Neural progenitor cell (in vitro differentiated cells): ENCODE data around the gene WWC1. TPM values are rescaled to one million over a fixed set of nuclear protein-coding genes. Genes with fewer than 3 reads are reported as not detected.

Source experiments
- DNase-seq: peaks from one replicate; pipeline ENCODE4 v3.0.0-alpha.2; 2016; ENCODE audit warnings: low spot score
- H2AFZ ChIP-seq: fragments of 200-600 bp; sonication (generic); replicated peaks from 2 replicates; pipeline ENCODE4 v1.6.1; 2016; ENCODE audit warnings: antibody characterized with exemption
- H3F3A ChIP-seq: fragments of 200-600 bp; sonication (generic); 2 replicates; pipeline ENCODE4 v1.6.1; 2016; ENCODE audit warnings: antibody characterized with exemption, low read depth
- H3K27ac ChIP-seq: fragments of 200-600 bp; sonication (generic); 2 replicates; pipeline ENCODE4 v1.5.1; 2016; ENCODE audit warnings: mild to moderate bottlenecking
- H3K27me3 ChIP-seq: fragments of 200-600 bp; sonication (generic); 2 replicates; pipeline ENCODE4 v1.6.1; 2016; ENCODE audit warnings: mild to moderate bottlenecking, moderate library complexity
- H3K36me3 ChIP-seq: fragments of 200-600 bp; sonication (generic); 2 replicates; pipeline ENCODE4 v1.5.1; 2016
- H3K4me1 ChIP-seq: fragments of 200-600 bp; sonication (generic); 2 replicates; pipeline ENCODE4 v1.6.1; 2016; ENCODE audit warnings: mixed run types
- H3K4me2 ChIP-seq: fragments of 200-600 bp; sonication (generic); 2 replicates; pipeline ENCODE4 v1.6.1; 2016
- H3K4me3 ChIP-seq: fragments of 200-600 bp; sonication (generic); 2 replicates; pipeline ENCODE4 v1.5.1; 2016
- H3K79me2 ChIP-seq: fragments of 200-600 bp; sonication (generic); 2 replicates; pipeline ENCODE4 v1.6.1; 2016; ENCODE audit warnings: low read depth
- H3K9ac ChIP-seq: fragments of 200-600 bp; sonication (generic); 2 replicates; pipeline ENCODE4 v1.6.1; 2016
- H3K9me3 ChIP-seq: fragments of 200-600 bp; sonication (generic); 2 replicates; pipeline ENCODE4 v1.5.1; 2016; ENCODE audit warnings: low read depth
- H4K20me1 ChIP-seq: fragments of 200-600 bp; sonication (generic); 2 replicates; pipeline ENCODE4 v1.6.1; 2016; ENCODE audit warnings: low read depth
- H3K27ac Mint-ChIP-seq: 3 replicates; pipeline ENCODE4 v1.8.0; 2021; ENCODE audit warnings: mixed read lengths
- H3K27me3 Mint-ChIP-seq: 2 replicates; pipeline ENCODE4 v1.8.0; 2022; ENCODE audit warnings: low read depth, mild to moderate bottlenecking, inconsistent platforms, moderate library complexity, mixed read lengths; ENCODE audit not compliant: insufficient read depth
- H3K36me3 Mint-ChIP-seq: 3 replicates; pipeline ENCODE4 v1.8.0; 2021; ENCODE audit warnings: mixed read lengths
- H3K4me1 Mint-ChIP-seq: 3 replicates; pipeline ENCODE4 v1.8.0; 2021; ENCODE audit warnings: mixed read lengths
- H3K4me3 Mint-ChIP-seq: 3 replicates; pipeline ENCODE4 v1.8.0; 2021; ENCODE audit warnings: mild to moderate bottlenecking, moderate library complexity, mixed read lengths
- H3K9me3 Mint-ChIP-seq: 3 replicates; pipeline ENCODE4 v1.8.0; 2020; ENCODE audit warnings: mixed read lengths
- EZH2 ChIP-seq: fragments of 200-600 bp; sonication (generic); IDR thresholded peaks from 2 replicates; pipeline ENCODE4 v1.6.1; 2017; ENCODE audit warnings: antibody characterized with exemption, mild to moderate bottlenecking, moderate library complexity
- EZH2phosphoT487 ChIP-seq: fragments of 200-600 bp; sonication (generic); IDR thresholded peaks from 2 replicates; pipeline ENCODE4 v1.6.1; 2017; ENCODE audit warnings: antibody characterized with exemption
- total RNA-seq: library from RNA; depleted of rRNA; stranded (reverse); fragments of >200 nt; gene quantifications from 2 replicates; pipeline ENCODE4 v1.2.3, GENCODE V29; 2015; ENCODE audit warnings: low replicate concordance
- TF ChIP-seq, protein P1 (sequence below): fragments of 200-600 bp; sonication (generic); IDR thresholded peaks from 2 replicates; pipeline ENCODE4 v1.5.1; 2017; ENCODE audit warnings: antibody characterized with exemption, mild to moderate bottlenecking

Gene WWC1
- total RNA-seq, 1 donor from 2014 or later, result 6.7 TPM

- Mint-ChIP-seq H3K27ac (no peak overlapping the region), H3K9me3 (no peaks in the 10 kb centered on the region), H3K36me3 (peaks cover 10% of the 10 kb centered on the region), H3K4me3 (no peak overlapping the region), H3K27me3 (peaks cover 8% of the 10 kb centered on the region), H3K4me1 (peaks cover 16% of the 10 kb centered on the region)
- no peak for DNase-seq
- Histone ChIP-seq H3K36me3 (no peaks in the 10 kb centered on the region), H3K79me2 (no peaks in the 10 kb centered on the region), H3K27me3 (no peaks in the 10 kb centered on the region), H4K20me1 (no peaks in the 10 kb centered on the region), H2AFZ (no peak overlapping the region), H3K4me2 (no peak overlapping the region), H3K9ac (no peak overlapping the region), H3K4me1 (no peaks in the 10 kb centered on the region), H3F3A (no peaks in the 10 kb centered on the region), H3K4me3 (no peak overlapping the region), H3K9me3 (no peaks in the 10 kb centered on the region), H3K27ac (no peak overlapping the region)
- TF ChIP-seq, protein P1, sequence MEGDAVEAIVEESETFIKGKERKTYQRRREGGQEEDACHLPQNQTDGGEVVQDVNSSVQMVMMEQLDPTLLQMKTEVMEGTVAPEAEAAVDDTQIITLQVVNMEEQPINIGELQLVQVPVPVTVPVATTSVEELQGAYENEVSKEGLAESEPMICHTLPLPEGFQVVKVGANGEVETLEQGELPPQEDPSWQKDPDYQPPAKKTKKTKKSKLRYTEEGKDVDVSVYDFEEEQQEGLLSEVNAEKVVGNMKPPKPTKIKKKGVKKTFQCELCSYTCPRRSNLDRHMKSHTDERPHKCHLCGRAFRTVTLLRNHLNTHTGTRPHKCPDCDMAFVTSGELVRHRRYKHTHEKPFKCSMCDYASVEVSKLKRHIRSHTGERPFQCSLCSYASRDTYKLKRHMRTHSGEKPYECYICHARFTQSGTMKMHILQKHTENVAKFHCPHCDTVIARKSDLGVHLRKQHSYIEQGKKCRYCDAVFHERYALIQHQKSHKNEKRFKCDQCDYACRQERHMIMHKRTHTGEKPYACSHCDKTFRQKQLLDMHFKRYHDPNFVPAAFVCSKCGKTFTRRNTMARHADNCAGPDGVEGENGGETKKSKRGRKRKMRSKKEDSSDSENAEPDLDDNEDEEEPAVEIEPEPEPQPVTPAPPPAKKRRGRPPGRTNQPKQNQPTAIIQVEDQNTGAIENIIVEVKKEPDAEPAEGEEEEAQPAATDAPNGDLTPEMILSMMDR, result no peak
- no peak for TF ChIP-seq EZH2
- TF ChIP-seq EZH2phosphoT487, result no peak
Observed at GRCh38 chr5:168424594-168425323, 133.3 kb downstream of the WWC1 start.

- DNase-seq, result peak; percentile 23
- peaks cover 6% of the 10 kb centered on the region for H3K27me3 Mint-ChIP-seq
- Histone ChIP-seq H4K20me1 (no peaks in the 10 kb centered on the region), H3K9ac (no peak overlapping the region), H3K79me2 (no peaks in the 10 kb centered on the region), H3K27ac (no peak overlapping the region), H3K27me3 (no peaks in the 10 kb centered on the region), H3K9me3 (no peaks in the 10 kb centered on the region), H3K4me1 (no peaks in the 10 kb centered on the region), H2AFZ (no peak overlapping the region), H3F3A (no peaks in the 10 kb centered on the region), H3K36me3 (no peaks in the 10 kb centered on the region), H3K4me2 (no peak overlapping the region), H3K4me3 (no peak overlapping the region)
- peaks cover 6% of the 10 kb centered on the region for H3K36me3 Mint-ChIP-seq
- H3K4me1 Mint-ChIP-seq, result peaks cover 10% of the 10 kb centered on the region
- peak overlapping the region; percentile 89 for H3K27ac Mint-ChIP-seq
- H3K4me3 Mint-ChIP-seq, result no peak overlapping the region
- H3K9me3 Mint-ChIP-seq, result no peaks in the 10 kb centered on the region
- TF ChIP-seq, protein P1, result no peak
- TF ChIP-seq EZH2phosphoT487 (no peak), EZH2 (no peak)
Observed at GRCh38 chr5:168426007-168426863, 134.8 kb downstream of the WWC1 start.

- Histone ChIP-seq H3F3A (no peaks in the 10 kb centered on the region), H3K9me3 (no peaks in the 10 kb centered on the region), H3K4me1 (no peaks in the 10 kb centered on the region), H2AFZ (no peak overlapping the region), H3K36me3 (no peaks in the 10 kb centered on the region), H3K27me3 (no peaks in the 10 kb centered on the region), H3K9ac (no peak overlapping the region), H3K27ac (no peak overlapping the region), H3K79me2 (no peaks in the 10 kb centered on the region), H3K4me3 (no peak overlapping the region), H3K4me2 (no peak overlapping the region), H4K20me1 (no peaks in the 10 kb centered on the region)
- DNase-seq, result no peak
- Mint-ChIP-seq H3K27ac (peak overlapping the region; percentile 89), H3K9me3 (no peaks in the 10 kb centered on the region), H3K4me3 (no peak overlapping the region), H3K36me3 (peaks cover 6% of the 10 kb centered on the region), H3K4me1 (peaks cover 10% of the 10 kb centered on the region), H3K27me3 (peaks cover 9% of the 10 kb centered on the region)
- TF ChIP-seq, protein P1, result no peak
- no peak for TF ChIP-seq EZH2
- TF ChIP-seq EZH2phosphoT487, result no peak
Observed at GRCh38 chr5:168426864-168427172, 135.4 kb downstream of the WWC1 start.
